K562 (cell line): ENCODE measurements around the gene KCTD6. TPM values are rescaled to one million over a fixed set of nuclear protein-coding genes. Genes with fewer than 3 reads are reported as not detected.

Experiments
- CBX8 ChIP-seq: fragments of 200-600 bp; sonication (generic); IDR thresholded peaks from 2 replicates; pipeline ENCODE4 v1.6.1; 2012; ENCODE audit warnings: borderline replicate concordance, mixed run types, low read depth, mild to moderate bottlenecking, moderate library complexity, mixed read lengths, low read length, control low read depth, inconsistent platforms; ENCODE audit not compliant: poor library complexity, severe bottlenecking; ENCODE audit errors: extremely low read depth
- CC2D1A ChIP-seq: fragments of 450-650 bp; IDR thresholded peaks from 2 replicates; pipeline ENCODE4 v1.6.1; 2017; ENCODE audit warnings: mild to moderate bottlenecking
- ESRRA ChIP-seq: fragments of 450-650 bp; IDR thresholded peaks from 2 replicates; pipeline ENCODE4 v1.6.1; 2014; ENCODE audit warnings: low read depth, mild to moderate bottlenecking, moderate library complexity, borderline replicate concordance
- ETS2 ChIP-seq: IDR thresholded peaks from 2 replicates; pipeline ENCODE4 v1.6.1; 2016; ENCODE audit warnings: borderline replicate concordance, missing genetic modification characterization, mild to moderate bottlenecking, moderate library complexity, missing compliant biosample characterization; ENCODE audit not compliant: poor library complexity, severe bottlenecking
- GABPB1 ChIP-seq: sonication (generic); formaldehyde crosslinking; IDR thresholded peaks from 2 replicates; pipeline ENCODE4 v1.8.0; 2022; ENCODE audit warnings: mild to moderate bottlenecking, missing genetic modification reagents
- JUND ChIP-seq, 2 experiments: IDR thresholded peaks; 2 replicates in 1 of 2; 3 replicates in 1 of 2; pipeline ENCODE4 v1.6.1; 2011; ENCODE audit warnings: borderline replicate concordance in 2 of 2, low read depth in 2 of 2, low read length in 2 of 2, improper control_type of control experiment in 1 of 2, missing biosample characterization in 1 of 2, missing genetic modification characterization in 1 of 2, missing genetic modification reagents in 1 of 2
- KAT7 ChIP-seq: sonication (generic); formaldehyde crosslinking; IDR thresholded peaks from 2 replicates; pipeline ENCODE4 v1.8.0; 2022; ENCODE audit warnings: missing genetic modification reagents, mild to moderate bottlenecking, borderline replicate concordance
- KLF6 ChIP-seq: fragments of 250-450 bp; sonication (Bioruptor Pico); IDR thresholded peaks from 2 replicates; pipeline ENCODE4 v1.4.0; 2020; ENCODE audit warnings: mild to moderate bottlenecking, moderate library complexity, borderline replicate concordance
- MCM3 ChIP-seq: fragments of 450-650 bp; IDR thresholded peaks from 2 replicates; pipeline ENCODE4 v1.6.1; 2016
- MED1 ChIP-seq: sonication (generic); formaldehyde crosslinking; IDR thresholded peaks from 2 replicates; pipeline ENCODE4 v1.8.1; 2023; ENCODE audit warnings: missing genetic modification reagents, borderline replicate concordance
- MIER1 ChIP-seq: fragments of 450-650 bp; IDR thresholded peaks from 2 replicates; pipeline ENCODE4 v1.6.1; 2016; ENCODE audit warnings: antibody characterized with exemption, mild to moderate bottlenecking, low read depth
- RBM17 ChIP-seq: fragments of 200-400 bp; formaldehyde crosslinking; IDR thresholded peaks from 2 replicates; pipeline ENCODE4 v1.6.1; 2017; ENCODE audit warnings: low read depth, mild to moderate bottlenecking, low read length, borderline replicate concordance
- SAP30 ChIP-seq: fragments of 200-600 bp; sonication (generic); IDR thresholded peaks from 2 replicates; pipeline ENCODE4 v1.6.1; 2012; ENCODE audit warnings: borderline replicate concordance, low read depth, mild to moderate bottlenecking, moderate library complexity, low read length, control low read depth, inconsistent platforms; ENCODE audit not compliant: insufficient read depth, poor library complexity, severe bottlenecking
- SIRT6 ChIP-seq: IDR thresholded peaks from one replicate; pipeline ENCODE4 v1.6.1; 2012; ENCODE audit warnings: low read depth, mild to moderate bottlenecking, control low read depth, inconsistent platforms, low read length, moderate library complexity
- YY1 ChIP-seq, 3 experiments: IDR thresholded peaks; 2 replicates each; pipeline ENCODE4 v1.6.1; 2011; ENCODE audit warnings: low read length in 2 of 3, mild to moderate bottlenecking in 2 of 3, moderate library complexity in 2 of 3, borderline replicate concordance in 1 of 3, control low read depth in 1 of 3, low read depth in 1 of 3; ENCODE audit not compliant: insufficient read depth in 3 of 3, insufficient replicate concordance in 2 of 3, control insufficient read depth in 1 of 3, insufficient read length in 1 of 3; ENCODE audit errors: extremely low read depth in 1 of 3
- ZBTB7A ChIP-seq: IDR thresholded peaks from 2 replicates; pipeline ENCODE4 v1.6.1; 2011; ENCODE audit warnings: low read depth, mild to moderate bottlenecking, low read length, moderate library complexity, borderline replicate concordance; ENCODE audit not compliant: control insufficient read depth
- ZNF143 ChIP-seq: sonication (generic); formaldehyde crosslinking; IDR thresholded peaks from 2 replicates; pipeline ENCODE4 v1.9.0; 2022; ENCODE audit warnings: mild to moderate bottlenecking, missing genetic modification reagents
- ZNF584 ChIP-seq: fragments of 200-800 bp; sonication (Bioruptor generic); IDR thresholded peaks from 2 replicates; pipeline ENCODE4 v1.6.1; 2016; ENCODE audit warnings: low read depth, mild to moderate bottlenecking, missing genetic modification characterization, missing compliant biosample characterization
- polyA plus RNA-seq, 8 experiments: library from polyadenylated mRNA; depleted of rRNA in 4 of 8; stranded (reverse) in 5 of 8; unstranded in 3 of 8; fragments of >200 nt; fragmentation: Nextera tagmentation in 2 of 8; fragmentation: Illumina TruSeq in 1 of 8; extraction: Ambion mirVana in 2 of 8; extraction: Trizol in 1 of 8; gene quantifications; 2 replicates each; pipeline versions ENCODE4 v1.2.1 to v1.2.3, GENCODE V29; 2011 to 2014; ENCODE audit warnings: inconsistent platforms in 1 of 8, missing spikeins in 1 of 8
- total RNA-seq, 7 experiments: library from RNA; depleted of rRNA in 6 of 7; stranded (reverse); fragments of >200 nt in 6 of 7; fragmentation: Illumina TruSeq in 2 of 7; extraction: Trizol in 2 of 7; gene quantifications; 2 replicates each; pipeline versions ENCODE4 v1.2.1 to v1.2.3, GENCODE V29; 2011 to 2021; ENCODE audit warnings: low replicate concordance in 1 of 7
- TF ChIP-seq, protein P1 (sequence below): conservative IDR thresholded peaks from 2 replicates; pipeline ENCODE4 v1.6.1; 2011; ENCODE audit warnings: low read depth, mild to moderate bottlenecking, low read length; ENCODE audit not compliant: control insufficient read depth
- TF ChIP-seq, protein P2 (sequence below): fragments of 250-450 bp; sonication (Bioruptor Pico); IDR thresholded peaks from 2 replicates; pipeline ENCODE4 v1.8.0; 2022; ENCODE audit warnings: moderate library complexity, mild to moderate bottlenecking, inconsistent platforms

KCTD6 gene
- total and polyA plus RNA-seq, 9 of the 15 experiments (the other 6 are each of a cell fraction or from before 2014, with no cell fraction given) = 2.1 to 5.9 (median 4.5) TPM

DNA sequence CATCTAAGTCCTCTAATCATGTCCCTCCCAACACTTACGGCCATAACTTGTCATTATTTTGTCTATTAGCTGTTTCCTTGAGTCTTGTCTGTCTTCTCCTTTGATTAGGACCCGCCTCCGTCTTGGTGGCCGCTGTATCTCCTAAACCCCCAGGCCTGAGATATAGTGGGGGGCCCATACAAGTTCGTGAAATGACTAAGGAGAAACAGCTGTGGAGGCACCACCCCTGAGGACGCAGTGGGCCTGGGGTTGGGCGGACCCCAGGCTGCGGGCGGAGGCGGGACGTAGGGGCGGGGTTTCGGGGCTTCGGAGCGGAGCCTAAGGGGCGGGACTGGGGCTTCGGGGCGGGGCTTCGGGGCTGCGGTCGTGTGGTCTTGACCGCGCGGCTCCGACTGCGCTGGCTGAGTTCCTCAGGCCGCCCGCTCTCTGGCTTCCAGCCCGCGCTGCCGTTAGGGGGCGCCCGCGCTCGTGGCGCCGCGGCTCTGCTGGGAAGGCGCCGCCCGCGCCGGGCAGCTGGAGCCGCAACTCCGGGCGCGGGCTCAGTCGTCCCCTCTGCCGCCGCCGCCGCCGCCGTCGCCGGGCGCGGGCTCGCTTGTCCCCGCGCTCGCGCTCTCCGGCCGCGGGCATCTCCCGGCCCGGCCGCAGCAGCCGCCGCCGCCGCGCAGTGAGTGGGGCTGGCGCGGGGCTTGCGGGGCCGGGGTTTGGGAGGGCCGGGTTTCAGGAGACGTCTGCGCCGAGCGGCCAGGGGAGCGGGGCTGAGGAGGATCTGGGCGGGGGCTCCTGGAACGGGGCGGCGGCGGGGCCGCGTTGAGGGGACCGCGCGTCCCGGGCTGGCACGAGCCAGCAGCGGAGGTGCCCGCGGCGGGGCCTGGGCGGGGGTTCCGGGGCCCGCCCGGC is at the start of gene KCTD6 (continued):
- TF ChIP-seq SIRT6 = no peak
- TF ChIP-seq, protein P1, sequence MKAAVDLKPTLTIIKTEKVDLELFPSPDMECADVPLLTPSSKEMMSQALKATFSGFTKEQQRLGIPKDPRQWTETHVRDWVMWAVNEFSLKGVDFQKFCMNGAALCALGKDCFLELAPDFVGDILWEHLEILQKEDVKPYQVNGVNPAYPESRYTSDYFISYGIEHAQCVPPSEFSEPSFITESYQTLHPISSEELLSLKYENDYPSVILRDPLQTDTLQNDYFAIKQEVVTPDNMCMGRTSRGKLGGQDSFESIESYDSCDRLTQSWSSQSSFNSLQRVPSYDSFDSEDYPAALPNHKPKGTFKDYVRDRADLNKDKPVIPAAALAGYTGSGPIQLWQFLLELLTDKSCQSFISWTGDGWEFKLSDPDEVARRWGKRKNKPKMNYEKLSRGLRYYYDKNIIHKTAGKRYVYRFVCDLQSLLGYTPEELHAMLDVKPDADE = 0 out of 2 replicates have a peak, but pooled peaks have one; percentile 55
- TF ChIP-seq JUND (IDR thresholded peaks at IDR 0.05; ENCODE audit: borderline replicate concordance, low read depth, low read length) = no peak
- no peak for TF ChIP-seq JUND (tag; IDR thresholded peaks at IDR 0.05; ENCODE audit: borderline replicate concordance, low read depth, low read length)
- TF ChIP-seq MIER1 = no peak
- no peak for TF ChIP-seq MCM3
- TF ChIP-seq ESRRA = peak; percentile 52; the same call in 1 of the 2 replicates
- TF ChIP-seq GABPB1 = no peak
- TF ChIP-seq MED1 (CRISPR knock-in tag) = no peak
- TF ChIP-seq, protein P2, sequence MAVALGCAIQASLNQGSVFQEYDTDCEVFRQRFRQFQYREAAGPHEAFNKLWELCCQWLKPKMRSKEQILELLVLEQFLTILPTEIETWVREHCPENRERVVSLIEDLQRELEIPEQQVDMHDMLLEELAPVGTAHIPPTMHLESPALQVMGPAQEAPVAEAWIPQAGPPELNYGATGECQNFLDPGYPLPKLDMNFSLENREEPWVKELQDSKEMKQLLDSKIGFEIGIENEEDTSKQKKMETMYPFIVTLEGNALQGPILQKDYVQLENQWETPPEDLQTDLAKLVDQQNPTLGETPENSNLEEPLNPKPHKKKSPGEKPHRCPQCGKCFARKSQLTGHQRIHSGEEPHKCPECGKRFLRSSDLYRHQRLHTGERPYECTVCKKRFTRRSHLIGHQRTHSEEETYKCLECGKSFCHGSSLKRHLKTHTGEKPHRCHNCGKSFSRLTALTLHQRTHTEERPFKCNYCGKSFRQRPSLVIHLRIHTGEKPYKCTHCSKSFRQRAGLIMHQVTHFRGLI (CRISPR knock-in tag) = no peak
- TF ChIP-seq SAP30 = no peak
- TF ChIP-seq CBX8 = no peak
- peak; percentile 79 for TF ChIP-seq ZBTB7A
- no peak for TF ChIP-seq KLF6 (CRISPR knock-in tag)
- TF ChIP-seq KAT7 (CRISPR knock-in tag) = 0 out of 2 replicates have a peak, but pooled peaks have one; percentile 38
- TF ChIP-seq YY1 (IDR thresholded peaks at IDR 0.05; ENCODE audit: borderline replicate concordance in 1 of 3, control insufficient read depth in 1 of 3, extremely low read depth in 1 of 3, insufficient read depth in 3 of 3, insufficient read length in 1 of 3, insufficient replicate concordance in 2 of 3, low read depth in 1 of 3, low read length in 2 of 3) = peak in 2 of 3 experiments; percentile 28 to 61
- no peak for TF ChIP-seq CC2D1A
- TF ChIP-seq ZNF584 (CRISPR knock-in tag) = no peak
- no peak for TF ChIP-seq ETS2
- no peak for TF ChIP-seq ZNF143
- TF ChIP-seq RBM17 = no peak
